BJ (cell line): Measurements from ENCODE around the gene EIF4E. TPM values are rescaled to one million over a fixed set of nuclear protein-coding genes. Genes with fewer than 3 reads are reported as not detected.

ENCODE experiments used
- CTCF ChIA-PET: fragments of 350-600 bp; formaldehyde crosslinking; extraction: SDS; loops from one replicate; lab custom pipeline; 2021; ENCODE audit warnings: antibody characterized with exemption, inconsistent platforms; lab: Yijun Ruan, JAX
- POLR2A ChIA-PET: fragments of 300-600 bp; sonication (Branson Sonifier 250); formaldehyde crosslinking; extraction: SDS; loops from one replicate; lab custom pipeline; 2021; ENCODE audit warnings: antibody characterized with exemption; lab: Charles Lee
- DNase-seq: peaks from one replicate; pipeline ENCODE4 v3.0.0-alpha.2; 2011; ENCODE audit warnings: low read depth
- H3K27me3 ChIP-seq: 2 replicates; pipeline ENCODE4 v1.6.0; 2011; ENCODE audit warnings: low read length; ENCODE audit not compliant: control insufficient read depth, insufficient read depth
- H3K36me3 ChIP-seq: 2 replicates; pipeline ENCODE4 v1.5.1; 2011; ENCODE audit warnings: low read length; ENCODE audit not compliant: control insufficient read depth, insufficient read depth
- H3K4me3 ChIP-seq: 2 replicates; pipeline ENCODE4 v1.5.1; 2011; ENCODE audit warnings: low read depth, mild to moderate bottlenecking, control low read depth, low read length
- CTCF ChIP-seq: IDR thresholded peaks from 2 replicates; pipeline ENCODE4 v1.5.1; 2011; ENCODE audit warnings: low read depth, mild to moderate bottlenecking, control low read depth, inconsistent platforms, low read length, moderate library complexity; ENCODE audit not compliant: insufficient read depth
- polyA plus RNA-seq: library from polyadenylated mRNA; depleted of rRNA; stranded (reverse); fragments of >200 nt; gene quantifications from 2 replicates; pipeline ENCODE4 v1.2.3, GENCODE V29; 2011

The EIF4E gene
- polyA plus RNA-seq, 1 experiment, result 24.6 TPM

- ChIA-PET CTCF (interaction anchor here (1.5 kb wide), 1 partner anchor 16 kb away, joined by 4 read pairs; no protein-coding TSS in a partner anchor), POLR2A (no interaction called here)
- H3K4me3 ChIP-seq, result no peak overlapping the region
- no peak for TF ChIP-seq CTCF
- no peak for DNase-seq
- no peaks in the 10 kb centered on the region for H3K27me3 ChIP-seq
- no peaks in the 10 kb centered on the region for H3K36me3 ChIP-seq
Measured at GRCh38 chr4:98958065-98958464, 29.1 kb upstream of the EIF4E start.

GRCh38 chr4:98955229-98955628, 26.3 kb upstream of the EIF4E start:
- TF ChIP-seq CTCF, result no peak
- Histone ChIP-seq H3K36me3 (no peaks in the 10 kb centered on the region), H3K27me3 (no peaks in the 10 kb centered on the region), H3K4me3 (no peak overlapping the region)
- DNase-seq, result no peak
- POLR2A ChIA-PET, result no interaction called here
- CTCF ChIA-PET, result no interaction called here

GRCh38 chr4:98951710-98952109, 22.8 kb upstream of the EIF4E start:
- ChIA-PET POLR2A (no interaction called here), CTCF (no interaction called here)
- H3K27me3 ChIP-seq, result no peaks in the 10 kb centered on the region
- no peaks in the 10 kb centered on the region for H3K36me3 ChIP-seq
- no peak overlapping the region for H3K4me3 ChIP-seq
- DNase-seq, result no peak
- no peak for TF ChIP-seq CTCF

GRCh38 chr4:98950925-98951324, 22.0 kb upstream of the EIF4E start:
- TF ChIP-seq CTCF, result no peak
- Histone ChIP-seq H3K36me3 (no peaks in the 10 kb centered on the region), H3K4me3 (no peak overlapping the region), H3K27me3 (no peaks in the 10 kb centered on the region)
- POLR2A ChIA-PET, result no interaction called here
- CTCF ChIA-PET, result no interaction called here
- DNase-seq, result no peak

- Histone ChIP-seq H3K36me3 (no peaks in the 10 kb centered on the region), H3K4me3 (no peak overlapping the region), H3K27me3 (no peaks in the 10 kb centered on the region)
- no peak for TF ChIP-seq CTCF
- POLR2A ChIA-PET, result no interaction called here
- DNase-seq, result no peak
- CTCF ChIA-PET, result no interaction called here
Measured at GRCh38 chr4:98946359-98946758, 17.4 kb upstream of the EIF4E start.
